Kidney epithelial cell (primary cell): ENCODE results near the gene NFYC. TPM values are rescaled to one million over a fixed set of nuclear protein-coding genes. Genes with fewer than 3 reads are reported as not detected.

Source experiments
- DNase-seq: peaks from one replicate; pipeline ENCODE4 v3.0.0-alpha.2; 2010; ENCODE audit warnings: low read depth
- H3K27me3 ChIP-seq: 2 replicates; pipeline ENCODE4 v1.6.0; 2011; ENCODE audit warnings: low read length; ENCODE audit not compliant: control insufficient read depth, insufficient read depth
- H3K36me3 ChIP-seq: 2 replicates; pipeline ENCODE4 v1.5.1; 2011; ENCODE audit warnings: low read length; ENCODE audit not compliant: control insufficient read depth, insufficient read depth
- H3K4me3 ChIP-seq: 2 replicates; pipeline ENCODE4 v1.5.1; 2011; ENCODE audit warnings: low read depth, mild to moderate bottlenecking, control low read depth, low read length
- CTCF ChIP-seq: IDR thresholded peaks from 2 replicates; pipeline ENCODE4 v1.5.1; 2011; ENCODE audit warnings: mild to moderate bottlenecking, moderate library complexity, low read length, control low read depth, inconsistent platforms; ENCODE audit not compliant: insufficient read depth, poor library complexity, severe bottlenecking
- total RNA-seq: library from RNA; depleted of rRNA; stranded (reverse); fragments of >200 nt; gene quantifications from 2 replicates; pipeline ENCODE4 v1.2.3, GENCODE V29; 2015

NFYC gene
- total RNA-seq, 1 donor from 2014 or later = 44.4 TPM

DNA sequence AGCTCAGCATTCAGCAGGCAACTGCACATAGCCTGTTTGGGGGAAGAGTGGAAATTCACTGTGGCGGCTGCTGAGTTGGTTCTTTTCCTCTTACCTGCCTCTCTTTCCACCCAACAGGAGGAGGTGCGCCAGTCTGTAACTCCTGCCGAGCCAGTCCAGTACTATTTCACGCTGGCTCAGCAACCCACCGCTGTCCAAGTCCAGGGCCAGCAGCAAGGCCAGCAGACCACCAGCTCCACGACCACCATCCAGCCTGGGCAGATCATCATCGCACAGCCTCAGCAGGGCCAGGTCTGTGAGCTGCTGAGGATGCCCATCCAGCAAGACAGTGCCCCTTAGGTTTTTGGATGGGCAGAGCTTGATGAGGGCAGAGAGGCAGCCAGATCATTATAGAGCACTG is 66.5 kb downstream of the NFYC start:
- no peak for TF ChIP-seq CTCF
- Histone ChIP-seq H3K36me3 (peaks cover 3% of the 10 kb centered on the region), H3K4me3 (no peak overlapping the region), H3K27me3 (no peaks in the 10 kb centered on the region)
- DNase-seq = no peak

DNA sequence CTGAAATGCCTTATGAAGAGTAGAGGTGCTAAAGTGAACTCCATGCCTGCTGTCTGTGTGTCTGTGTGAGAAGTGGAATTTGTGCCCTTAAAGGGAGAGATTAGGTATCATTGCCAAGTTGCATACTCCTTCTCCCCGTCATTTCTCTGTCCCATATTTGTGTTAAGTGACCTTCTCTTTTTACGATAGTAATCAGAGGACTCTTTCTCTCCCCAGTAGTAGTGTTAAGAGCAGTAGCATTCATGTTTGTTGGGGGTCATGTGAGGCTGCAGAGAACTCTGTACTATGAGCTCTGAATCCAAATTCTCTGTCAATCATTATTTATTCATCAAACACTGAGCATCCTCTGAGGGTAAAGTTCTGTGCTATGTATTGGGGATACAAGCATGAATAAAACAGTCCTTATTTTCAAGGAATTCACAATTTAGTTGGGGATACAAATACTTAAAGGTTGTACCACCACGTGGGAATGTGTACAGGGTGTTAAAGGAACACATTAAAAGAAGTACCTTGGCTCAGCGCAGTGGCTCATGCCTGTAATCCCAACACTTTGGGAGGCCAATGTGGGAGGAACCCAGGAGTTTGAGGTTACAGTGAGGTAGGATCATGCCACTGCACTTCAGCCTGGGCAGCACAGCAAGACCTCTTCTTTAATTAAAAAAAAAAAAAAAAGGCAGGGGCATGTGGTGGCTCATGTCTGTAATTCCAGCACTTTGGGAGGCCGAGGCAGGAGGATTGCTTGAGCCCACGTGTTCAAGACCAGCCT is 67.3 kb downstream of the NFYC start:
- no peak for DNase-seq
- peaks cover 3% of the 10 kb centered on the region for H3K36me3 ChIP-seq
- no peak overlapping the region for H3K4me3 ChIP-seq
- H3K27me3 ChIP-seq = no peaks in the 10 kb centered on the region
- no peak for TF ChIP-seq CTCF

DNA sequence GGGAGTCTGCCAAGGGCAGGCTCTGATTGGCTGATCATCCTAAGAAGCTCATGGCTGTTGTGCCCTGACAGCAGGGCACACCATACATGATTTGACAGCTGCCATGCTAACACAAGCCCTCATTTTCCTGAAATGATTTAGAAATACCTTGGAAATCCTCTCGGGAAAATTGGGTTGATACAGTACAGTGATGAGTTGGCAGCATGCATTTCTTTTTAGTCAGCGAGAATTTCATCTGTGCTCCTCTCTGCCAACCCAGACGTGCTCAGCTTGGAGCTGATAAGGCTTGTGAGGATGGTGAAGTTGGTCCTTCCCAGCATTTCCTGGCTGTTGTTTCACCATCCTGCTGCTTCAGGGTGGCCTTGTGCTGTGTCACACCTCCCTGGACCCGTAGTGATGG is 69.5 kb downstream of the NFYC start:
- Histone ChIP-seq H3K4me3 (no peak overlapping the region), H3K36me3 (peaks cover 1% of the 10 kb centered on the region), H3K27me3 (no peaks in the 10 kb centered on the region)
- TF ChIP-seq CTCF = no peak
- DNase-seq = no peak

- no peak for TF ChIP-seq CTCF
- H3K36me3 ChIP-seq = peaks cover 1% of the 10 kb centered on the region
These were observed 70.8 kb downstream of the NFYC start for GRCh38 chr1:40762144-40762923.

DNA sequence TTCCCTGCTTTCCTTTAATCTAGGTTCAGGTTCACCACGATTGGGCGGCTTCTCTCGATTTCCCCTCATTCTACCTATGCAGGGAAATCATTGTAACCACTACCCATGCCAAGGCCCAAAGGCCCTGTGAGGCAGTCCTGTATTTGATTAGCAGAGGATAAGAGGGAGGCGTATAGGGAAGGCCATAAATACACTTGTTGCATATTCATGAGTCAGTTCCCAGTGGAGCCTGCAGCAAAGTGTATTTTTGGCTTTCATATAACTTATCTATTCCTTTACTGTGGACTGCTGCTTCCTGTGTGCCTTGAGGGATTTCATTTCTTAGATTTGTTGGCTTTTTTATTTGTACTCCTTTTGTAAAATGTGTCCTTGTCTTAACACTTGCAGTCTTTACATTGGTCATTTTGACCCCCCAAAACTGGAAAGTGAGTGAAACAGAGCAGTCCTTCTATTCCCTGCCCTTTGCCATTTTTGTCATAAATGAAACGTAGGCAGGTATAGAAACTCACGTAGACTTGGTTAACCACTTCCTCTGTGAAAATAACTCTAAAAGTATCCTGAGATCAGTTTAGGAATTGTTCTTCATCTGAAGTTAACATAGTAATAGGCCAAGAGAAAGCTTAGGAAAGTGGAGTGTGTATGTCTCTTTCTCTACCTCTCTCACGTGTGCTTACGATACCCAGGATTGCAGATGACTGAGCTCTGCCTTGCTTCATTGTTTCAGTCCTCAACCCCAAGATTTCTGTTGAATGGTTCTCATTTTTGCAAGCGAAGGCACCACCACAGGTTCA is 72.4 kb downstream of the NFYC start:
- Histone ChIP-seq H3K4me3 (no peak overlapping the region), H3K27me3 (no peaks in the 10 kb centered on the region), H3K36me3 (peaks cover 1% of the 10 kb centered on the region)
- no peak for DNase-seq
- TF ChIP-seq CTCF = no peak

More at GRCh38 chr1:40762144-40762923, 70.8 kb downstream of the NFYC start:
- no peak for DNase-seq
- no peak overlapping the region for H3K4me3 ChIP-seq
- H3K27me3 ChIP-seq = no peaks in the 10 kb centered on the region
